ENCODE data around the gene GRID2.

GRID2 gene

GRCh38 chr4:92334716-92335350 lies 31.1 kb downstream of the GRID2 start:
- no peak overlapping the region for H3K27ac ChIP-seq
- no peak for TF ChIP-seq CTCF (IDR thresholded peaks at IDR 0.05)
- TF ChIP-seq ZFX (IDR thresholded peaks at IDR 0.05; ENCODE audit: borderline replicate concordance) = no peak

DNA sequence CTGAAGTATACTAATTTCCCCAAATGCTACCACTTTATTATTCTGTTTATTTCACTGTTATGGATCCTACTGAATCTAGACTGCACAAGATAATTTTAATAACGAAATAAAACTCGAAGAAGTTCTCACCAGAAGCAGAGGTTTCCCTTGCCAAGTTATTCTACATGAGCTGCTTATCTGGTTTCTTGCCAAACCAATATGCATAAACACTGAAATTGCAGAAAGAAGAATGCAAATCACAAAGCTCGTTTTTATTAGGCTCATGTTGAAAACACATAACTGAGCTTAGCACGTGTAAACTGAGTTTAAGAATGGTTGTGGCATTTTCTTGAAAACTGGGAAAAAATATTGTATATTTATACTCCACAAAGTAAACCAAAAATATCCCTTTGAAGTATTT lies 35.9 kb downstream of the GRID2 start:
- TF ChIP-seq CTCF (IDR thresholded peaks at IDR 0.05) (no peak), ZFX (IDR thresholded peaks at IDR 0.05; ENCODE audit: borderline replicate concordance) (no peak)
- no peak overlapping the region for H3K27ac ChIP-seq

DNA sequence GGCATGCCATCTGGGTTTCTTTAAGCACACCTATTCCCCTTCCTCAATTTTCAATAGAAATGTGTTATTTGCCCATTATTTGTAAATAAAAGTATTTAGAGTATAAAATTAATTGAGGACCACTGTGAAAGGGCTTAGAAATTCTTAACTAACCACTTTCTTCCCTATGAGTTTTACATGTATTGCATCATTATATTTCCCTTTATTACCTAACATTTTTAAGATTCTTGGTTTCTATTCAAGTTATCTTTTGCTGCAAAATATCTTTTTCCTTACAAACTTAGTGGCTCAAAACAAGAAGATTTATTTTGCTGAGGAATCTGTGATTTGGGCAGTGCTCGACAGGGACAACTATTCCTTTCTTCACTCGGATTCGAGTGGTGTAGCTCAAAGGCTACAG lies 40.5 kb downstream of the GRID2 start:
- H3K27ac ChIP-seq = no peak overlapping the region
- no peak for TF ChIP-seq ZFX (IDR thresholded peaks at IDR 0.05; ENCODE audit: borderline replicate concordance)

DNA sequence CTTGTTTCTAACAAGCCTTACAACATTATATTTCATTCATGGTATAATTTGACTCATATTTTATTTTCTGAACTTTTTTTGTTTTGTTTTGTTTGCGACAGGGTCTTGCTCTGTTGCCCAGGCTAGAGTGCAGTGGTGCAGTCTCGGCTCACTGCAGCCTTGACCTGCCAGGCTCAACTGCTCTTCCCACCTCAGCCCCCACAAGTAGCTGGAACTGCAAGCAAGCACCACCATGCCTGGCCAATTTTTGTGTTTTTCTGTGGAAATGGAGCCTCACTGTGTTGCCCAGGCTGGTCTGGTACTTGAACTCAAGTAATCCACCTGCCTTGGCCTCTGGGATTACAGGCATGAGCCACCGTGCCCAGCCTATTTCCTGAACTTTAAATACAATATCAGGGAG lies 42.5 kb downstream of the GRID2 start:
- no peak overlapping the region for H3K27ac ChIP-seq
- no peak for TF ChIP-seq ZFX (IDR thresholded peaks at IDR 0.05; ENCODE audit: borderline replicate concordance)

DNA sequence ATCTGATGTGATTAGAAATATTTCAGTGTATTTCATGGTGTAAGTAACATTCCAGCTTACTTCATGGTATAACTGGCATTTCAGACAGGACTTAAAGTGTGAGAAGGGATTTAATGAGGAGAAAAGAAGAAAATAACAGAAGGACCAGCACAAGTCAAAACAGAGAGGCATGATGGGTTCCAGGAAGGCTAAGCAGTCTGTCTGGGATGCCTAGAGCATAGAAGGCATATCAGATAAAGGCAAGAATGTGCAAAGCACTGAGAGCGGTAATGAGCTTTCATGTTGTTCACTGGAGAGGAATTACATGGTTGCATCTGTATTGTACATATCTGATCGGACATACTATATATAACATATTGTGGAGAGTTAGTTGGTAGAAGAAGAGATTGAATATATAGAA lies 54.2 kb downstream of the GRID2 start:
- H3K27ac ChIP-seq = no peak overlapping the region
- no peak for TF ChIP-seq ZFX (IDR thresholded peaks at IDR 0.05; ENCODE audit: borderline replicate concordance)
- TF ChIP-seq CTCF (IDR thresholded peaks at IDR 0.05) = no peak

- H3K27ac ChIP-seq = no peak overlapping the region
- TF ChIP-seq ZFX (IDR thresholded peaks at IDR 0.05; ENCODE audit: borderline replicate concordance) (no peak), CTCF (IDR thresholded peaks at IDR 0.05) (no peak)
Measured at GRCh38 chr4:92359491-92359890, 55.7 kb downstream of the GRID2 start.

DNA sequence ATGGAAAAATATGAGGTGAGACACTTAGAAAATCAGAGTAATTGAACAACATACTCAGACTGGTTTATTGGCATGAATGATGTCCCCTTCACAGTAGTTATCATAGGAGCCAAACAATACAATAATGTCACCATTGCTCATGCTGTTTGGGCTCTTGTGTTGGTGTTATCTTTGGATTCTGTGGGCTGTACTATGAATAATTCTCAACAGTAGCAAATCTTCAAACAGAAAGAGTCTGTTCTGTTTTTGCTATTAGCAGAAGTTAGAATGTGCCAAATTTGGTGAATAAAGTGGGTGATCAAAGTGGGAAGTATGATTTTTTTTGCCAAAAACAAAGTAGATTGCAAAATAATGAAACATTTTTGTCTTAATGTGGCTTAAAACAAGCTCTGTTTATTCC lies 58.3 kb downstream of the GRID2 start:
- TF ChIP-seq CTCF (IDR thresholded peaks at IDR 0.05) (no peak), ZFX (IDR thresholded peaks at IDR 0.05; ENCODE audit: borderline replicate concordance) (no peak)
- no peak overlapping the region for H3K27ac ChIP-seq

GRCh38 chr4:92368653-92369052 lies 64.9 kb downstream of the GRID2 start:
- TF ChIP-seq CTCF (IDR thresholded peaks at IDR 0.05) (no peak), ZFX (IDR thresholded peaks at IDR 0.05; ENCODE audit: borderline replicate concordance) (no peak)

More at GRCh38 chr4:92368653-92369052, 64.9 kb downstream of the GRID2 start:
- H3K27ac ChIP-seq = no peak overlapping the region
